HG03066 (cell line): ENCODE data around the gene DMD.
"Not testable (repeated sequence)": the region's sequence is repeated elsewhere in the genome, so short reads cannot be mapped to it uniquely, and the experiment has no call there.

ENCODE experiments used
- ATAC-seq: cut with Tn5 transposase; IDR thresholded peaks from one replicate; pipeline ENCODE4 v1.9.1; 2021; ENCODE audit warnings: low read depth; ENCODE audit not compliant: unreplicated experiment

The DMD gene

DNA sequence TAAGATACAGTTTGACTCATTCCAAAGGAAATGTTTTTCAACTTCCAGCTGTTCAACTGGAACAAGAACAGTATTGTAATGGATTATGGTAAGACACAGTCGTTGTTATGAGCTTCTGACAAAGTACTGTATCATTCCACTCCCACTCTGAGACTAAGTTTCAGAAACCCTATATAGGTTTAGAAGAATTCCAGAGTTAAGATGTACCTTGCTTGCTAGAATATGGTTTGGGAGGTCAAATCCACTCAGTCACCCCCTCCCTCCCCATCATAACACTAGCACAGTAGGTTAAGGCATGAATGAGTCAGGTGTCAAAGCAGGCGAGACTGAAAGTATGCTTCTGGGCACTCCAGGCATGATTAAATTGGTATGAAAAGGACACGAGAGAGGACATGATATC, 339.7 kb downstream of the DMD start:
- no peak for ATAC-seq

DNA sequence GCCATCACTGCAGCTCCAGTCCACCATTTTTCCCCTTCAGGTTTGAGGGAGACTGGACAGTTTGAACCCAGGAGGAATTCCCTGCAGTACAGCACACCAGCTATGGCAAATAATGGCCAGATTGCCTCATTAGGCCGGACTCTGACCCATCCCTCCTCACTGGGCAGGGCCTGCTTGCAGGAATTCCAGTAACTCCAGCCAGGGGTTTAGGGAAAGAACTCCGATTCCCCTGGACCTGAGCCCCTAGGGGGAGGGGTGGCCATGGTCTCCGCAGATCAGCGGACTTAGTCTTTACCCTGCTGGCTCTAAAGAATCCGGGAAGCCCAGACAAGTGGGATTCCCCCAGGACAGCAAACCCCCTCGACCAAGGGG, 342.8 kb downstream of the DMD start:
- ATAC-seq = no peak

GRCh38 chrX:32867781-32868523, 343.4 kb downstream of the DMD start:
- no peak for ATAC-seq

GRCh38 chrX:32852203-32852602, 359.1 kb downstream of the DMD start:
- ATAC-seq = no peak

DNA sequence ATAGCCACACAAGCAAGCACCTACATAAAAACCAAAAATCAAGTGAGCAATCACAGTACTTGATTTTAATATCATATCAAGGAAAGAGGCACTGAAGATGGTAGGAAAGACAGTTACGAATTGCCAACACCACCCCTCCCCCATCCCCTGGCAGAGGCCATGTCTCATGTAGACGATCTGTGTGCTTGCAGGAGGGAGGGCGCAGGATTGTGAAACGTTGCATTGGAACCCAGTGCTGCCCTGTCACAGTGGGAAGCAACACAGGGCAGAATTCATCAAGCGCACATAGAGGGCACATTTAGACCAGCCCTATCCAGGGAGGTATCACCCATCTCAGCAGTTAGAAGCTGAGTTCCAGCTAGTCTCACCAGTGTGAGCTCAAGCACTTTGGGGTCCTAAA, 359.8 kb downstream of the DMD start:
- ATAC-seq = no peak

DNA sequence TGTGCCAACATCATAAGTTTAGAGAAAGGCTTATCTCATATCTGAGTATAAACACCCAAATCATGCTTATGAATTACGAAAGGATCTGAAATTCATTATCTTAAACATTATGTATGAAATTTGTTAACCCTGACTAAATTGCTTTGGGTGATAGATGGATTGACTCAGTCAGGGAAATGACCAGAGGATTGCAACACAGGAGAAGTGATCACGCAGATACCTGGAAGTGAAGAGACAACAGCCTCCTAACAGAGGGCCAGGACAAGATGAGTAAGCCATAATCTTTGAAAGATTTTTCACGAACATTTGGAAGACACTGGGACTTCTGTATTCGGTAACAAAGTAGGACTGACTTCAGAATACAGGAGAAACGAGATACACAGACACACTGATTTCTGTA, 363.4 kb downstream of the DMD start:
- ATAC-seq = no peak

DNA sequence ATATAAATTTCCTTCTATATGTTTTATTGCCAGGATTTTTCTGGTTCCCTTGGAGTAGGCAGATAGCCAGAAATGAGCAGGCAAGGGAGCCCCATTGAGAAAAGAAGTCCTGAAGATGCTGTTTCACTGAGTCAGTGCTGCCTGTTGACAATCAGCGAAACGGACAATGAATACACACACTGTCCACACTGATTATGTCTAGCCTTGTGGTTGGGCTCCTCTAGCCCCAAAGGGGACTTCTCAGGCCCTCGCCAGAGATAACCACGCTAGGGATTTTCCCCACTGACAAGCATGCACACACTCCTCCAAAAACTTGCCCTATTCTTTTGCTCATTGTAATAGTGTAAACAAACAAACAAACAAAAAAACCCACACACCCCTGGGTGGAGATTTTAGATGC, 369.3 kb downstream of the DMD start:
- ATAC-seq = no peak

GRCh38 chrX:32839781-32840180, 371.6 kb downstream of the DMD start:
- ATAC-seq = no peak

- ATAC-seq = no peak
Observed at GRCh38 chrX:32825009-32825408, 386.3 kb downstream of the DMD start.

GRCh38 chrX:32804034-32804433, 407.3 kb downstream of the DMD start:
- no peak for ATAC-seq

DNA sequence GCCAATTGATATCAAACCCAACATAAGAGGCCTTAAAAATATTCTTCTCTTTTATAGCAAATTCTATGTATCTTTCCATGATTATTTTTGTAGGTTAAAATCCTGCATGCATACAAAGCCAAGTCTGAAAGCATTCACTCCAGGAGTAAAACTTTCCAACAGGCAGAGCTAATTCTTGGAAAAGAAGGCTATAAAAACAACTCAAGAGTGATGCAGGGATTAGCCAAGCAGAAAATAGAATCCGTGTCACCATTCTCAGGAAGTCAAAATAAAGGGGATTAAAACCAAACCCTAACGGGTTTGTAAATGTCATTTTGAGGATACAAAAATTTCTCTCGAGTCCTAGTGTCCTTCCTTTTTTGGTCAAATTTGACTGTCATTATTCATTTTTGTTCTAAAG, 412.4 kb downstream of the DMD start:
- ATAC-seq = no peak

DNA sequence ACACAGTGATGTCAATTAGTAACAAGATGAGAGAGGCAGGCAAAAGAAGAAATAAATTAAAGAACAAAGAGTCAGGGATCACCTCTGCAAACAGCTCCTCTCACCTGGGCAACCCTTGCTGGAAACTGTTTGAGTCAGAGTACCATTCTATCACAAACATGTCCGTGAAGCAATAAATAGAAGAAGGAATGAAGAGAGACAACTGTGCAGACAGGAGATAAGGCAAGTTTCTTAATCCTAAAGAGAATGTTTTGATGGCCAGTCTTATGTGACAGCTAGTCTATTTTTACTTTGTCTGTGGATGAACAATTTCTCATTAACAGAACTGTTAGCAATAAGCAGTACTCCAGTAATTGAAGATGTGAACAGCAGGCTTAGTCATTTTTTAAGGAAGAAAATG, 422.4 kb downstream of the DMD start:
- ATAC-seq = no peak

GRCh38 chrX:32780109-32780508, 431.2 kb downstream of the DMD start:
- no peak for ATAC-seq

DNA sequence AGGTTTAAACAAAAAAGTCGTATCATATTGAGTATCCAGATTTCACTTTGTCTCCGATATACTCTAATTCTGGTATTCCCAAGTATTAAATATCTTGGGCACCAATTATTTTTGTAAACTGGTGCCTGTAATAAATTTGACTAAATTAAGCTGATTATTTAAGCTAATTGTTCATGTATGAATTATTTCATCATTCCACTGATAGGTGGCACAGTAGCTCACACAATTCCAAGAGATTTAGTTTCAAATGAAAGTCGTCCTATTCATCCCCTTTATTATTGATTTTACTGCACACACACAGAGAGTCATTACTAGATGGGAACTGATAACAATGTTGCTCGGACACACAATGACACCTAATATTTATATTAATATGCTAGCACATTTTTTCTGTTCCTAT, 432.4 kb downstream of the DMD start:
- ATAC-seq = no peak

DNA sequence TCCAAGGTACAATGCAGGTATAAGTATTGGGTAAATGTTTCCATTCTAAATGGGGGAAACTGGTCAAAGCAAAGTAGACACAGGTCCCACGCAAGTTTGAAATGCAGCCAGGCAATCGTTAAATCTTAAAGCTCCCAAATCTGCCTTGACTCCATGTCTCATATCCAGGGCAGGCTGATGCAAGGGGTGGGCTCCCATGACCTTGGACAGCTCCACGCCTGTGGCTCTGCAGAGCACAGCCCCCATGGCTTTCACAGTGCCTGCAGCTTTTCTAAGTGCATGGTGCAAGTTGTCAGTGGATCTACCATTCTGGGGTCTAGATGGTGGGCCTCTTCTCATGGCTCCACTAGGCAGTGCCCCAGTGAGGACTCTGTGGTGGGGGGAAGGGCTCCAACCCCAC, 436.4 kb downstream of the DMD start:
- no peak for ATAC-seq

- no peak for ATAC-seq
Observed at GRCh38 chrX:32749070-32749469, 462.3 kb downstream of the DMD start.

- ATAC-seq = no peak
Observed at GRCh38 chrX:32745323-32745722, 466.0 kb downstream of the DMD start.

DNA sequence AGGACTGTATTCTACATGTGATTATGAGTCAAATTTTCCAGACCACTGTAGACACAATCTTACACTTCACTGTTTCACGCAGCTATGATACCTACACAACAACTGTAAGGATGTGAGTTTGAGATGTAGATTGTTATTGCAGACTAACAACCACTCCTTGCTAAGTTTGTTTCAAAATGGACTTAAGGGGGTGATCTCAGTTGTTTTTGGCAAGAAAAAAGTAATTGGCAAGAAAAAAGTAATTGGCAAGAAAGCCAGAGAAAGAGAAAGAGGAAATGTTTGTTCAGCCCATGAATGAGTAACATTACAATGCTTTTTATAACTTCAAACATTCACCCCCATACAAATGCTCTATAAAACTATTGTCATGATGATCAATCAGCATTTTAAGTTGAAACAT, 466.4 kb downstream of the DMD start:
- ATAC-seq = no peak

DNA sequence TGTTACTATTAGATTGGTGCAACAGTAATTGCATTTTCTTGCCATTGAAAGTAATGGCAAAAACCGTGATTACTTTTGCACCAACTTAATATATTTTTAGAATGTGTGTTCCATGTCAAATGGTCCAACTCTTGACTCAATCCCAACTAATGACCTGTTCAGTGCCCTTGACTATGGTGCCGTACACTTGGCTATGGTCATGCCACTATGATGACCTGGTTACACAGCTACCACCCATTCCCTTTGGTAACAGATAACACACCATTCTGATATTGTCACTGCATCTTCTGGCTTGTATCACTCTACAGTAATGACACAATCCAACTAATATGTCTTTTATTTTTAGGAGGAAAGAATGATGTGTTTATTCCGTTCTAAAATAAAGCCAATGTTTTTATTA, 469.4 kb downstream of the DMD start:
- no peak for ATAC-seq

GRCh38 chrX:32708542-32708941, 502.8 kb downstream of the DMD start:
- ATAC-seq = no peak

DNA sequence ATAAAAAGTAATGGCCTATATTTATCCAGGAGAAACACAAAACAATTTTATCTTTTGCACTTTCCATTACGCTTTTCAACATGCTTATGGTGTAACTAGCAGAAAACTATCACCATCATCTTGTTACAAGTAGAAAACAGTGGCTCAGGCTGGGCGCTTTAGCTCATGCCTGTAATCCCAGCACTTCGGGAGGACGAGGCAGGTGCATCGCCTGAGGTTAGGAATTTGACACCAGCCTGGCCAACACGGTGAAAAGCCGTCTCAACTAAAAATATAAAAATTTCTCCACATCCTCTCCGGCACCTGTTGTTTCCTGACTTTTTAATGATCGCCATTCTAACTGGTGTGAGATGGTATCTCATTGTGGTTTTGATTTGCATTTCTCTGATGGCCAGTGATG, 506.0 kb downstream of the DMD start:
- ATAC-seq = not testable (repeated sequence)

GRCh38 chrX:32687379-32687778, 524.0 kb downstream of the DMD start:
- no peak for ATAC-seq

DNA sequence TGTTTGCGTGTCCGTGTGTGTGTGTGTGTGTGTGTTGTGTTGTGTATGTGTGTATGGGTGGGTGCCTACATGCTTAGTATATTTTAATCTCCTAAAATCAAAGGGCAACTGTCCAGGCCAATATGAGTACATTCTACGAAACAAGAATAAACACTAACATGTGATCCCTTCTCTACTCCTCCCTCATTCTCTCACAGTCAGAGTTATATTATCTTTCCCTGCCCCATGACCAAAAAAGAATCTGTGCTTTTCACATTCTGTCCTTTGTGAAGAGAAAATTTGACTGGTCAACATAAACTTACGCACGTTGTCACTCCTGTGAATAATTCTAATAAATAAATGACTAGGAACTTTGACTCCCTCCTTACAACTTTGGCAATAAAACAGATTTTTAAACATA, 532.9 kb downstream of the DMD start:
- ATAC-seq = no peak
